Measurements from ENCODE around the gene HNRNPL.

HNRNPL gene

GRCh38 chr19:38853214-38853613 is 3.4 kb upstream of the HNRNPL start:
- H3K4me3 ChIP-seq (ENCODE audit: low read depth, low read length), result peak overlapping the region; percentile 89; the same call in 1 of the 2 replicates
- no peaks in the 10 kb centered on the region for H3K9me3 ChIP-seq (ENCODE audit: severe bottlenecking)
- H3K27me3 ChIP-seq (ENCODE audit: insufficient read depth, low read depth, severe bottlenecking), result no peaks in the 10 kb centered on the region
- no peak for DNase-seq
- TF ChIP-seq, protein P1, sequence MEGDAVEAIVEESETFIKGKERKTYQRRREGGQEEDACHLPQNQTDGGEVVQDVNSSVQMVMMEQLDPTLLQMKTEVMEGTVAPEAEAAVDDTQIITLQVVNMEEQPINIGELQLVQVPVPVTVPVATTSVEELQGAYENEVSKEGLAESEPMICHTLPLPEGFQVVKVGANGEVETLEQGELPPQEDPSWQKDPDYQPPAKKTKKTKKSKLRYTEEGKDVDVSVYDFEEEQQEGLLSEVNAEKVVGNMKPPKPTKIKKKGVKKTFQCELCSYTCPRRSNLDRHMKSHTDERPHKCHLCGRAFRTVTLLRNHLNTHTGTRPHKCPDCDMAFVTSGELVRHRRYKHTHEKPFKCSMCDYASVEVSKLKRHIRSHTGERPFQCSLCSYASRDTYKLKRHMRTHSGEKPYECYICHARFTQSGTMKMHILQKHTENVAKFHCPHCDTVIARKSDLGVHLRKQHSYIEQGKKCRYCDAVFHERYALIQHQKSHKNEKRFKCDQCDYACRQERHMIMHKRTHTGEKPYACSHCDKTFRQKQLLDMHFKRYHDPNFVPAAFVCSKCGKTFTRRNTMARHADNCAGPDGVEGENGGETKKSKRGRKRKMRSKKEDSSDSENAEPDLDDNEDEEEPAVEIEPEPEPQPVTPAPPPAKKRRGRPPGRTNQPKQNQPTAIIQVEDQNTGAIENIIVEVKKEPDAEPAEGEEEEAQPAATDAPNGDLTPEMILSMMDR (IDR thresholded peaks at IDR 0.05; ENCODE audit: low read depth, low read length), result no peak
- peak overlapping the region; percentile 86; the same call in 1 of the 2 replicates for H3K27ac ChIP-seq
- peaks cover 12% of the 10 kb centered on the region for H3K36me3 ChIP-seq

DNA sequence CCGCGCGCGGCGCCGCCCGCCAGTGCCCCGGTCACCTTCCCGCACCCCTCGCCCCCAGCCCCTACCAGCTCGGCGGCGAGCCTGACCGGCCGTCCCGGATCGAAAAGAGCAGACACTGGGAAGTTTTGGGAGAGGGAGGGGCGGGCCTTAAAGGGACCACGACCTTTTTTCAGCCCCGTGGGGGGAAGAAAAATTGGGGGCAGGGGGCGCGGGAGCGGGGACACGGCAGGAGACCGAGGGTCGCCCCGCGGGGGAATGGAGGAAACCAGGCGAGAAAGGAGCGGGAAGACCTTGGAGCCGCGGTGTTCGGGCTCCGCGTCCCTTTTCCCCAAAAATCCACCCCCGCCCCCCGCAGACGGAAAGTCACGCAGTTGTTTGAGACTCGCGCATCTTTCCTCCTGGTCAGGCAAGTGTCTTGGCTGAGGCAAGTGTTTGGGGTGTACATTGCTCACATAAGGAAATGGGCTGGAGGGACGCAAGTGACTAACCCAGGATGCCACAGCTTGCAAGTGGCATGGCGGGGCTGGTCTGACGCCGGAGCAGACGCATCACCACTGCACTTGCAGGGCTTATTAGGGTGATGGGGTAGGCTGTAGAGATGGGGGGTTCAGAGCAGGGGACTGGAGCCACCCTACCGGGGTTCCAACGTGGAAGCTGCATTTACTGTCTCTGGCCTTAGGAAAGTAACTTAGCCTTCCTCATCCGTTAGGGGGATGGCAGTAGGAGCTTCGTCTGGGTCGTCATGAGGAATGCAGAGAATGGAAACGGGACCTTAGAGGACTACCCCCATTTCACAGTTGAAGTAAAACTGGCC is 2.7 kb upstream of the HNRNPL start:
- Histone ChIP-seq H3K9me3 (ENCODE audit: severe bottlenecking) (no peaks in the 10 kb centered on the region), H3K36me3 (peaks cover 20% of the 10 kb centered on the region), H3K27ac (peak overlapping the region; percentile 86), H3K27me3 (ENCODE audit: insufficient read depth, low read depth, severe bottlenecking) (no peaks in the 10 kb centered on the region), H3K4me3 (ENCODE audit: low read depth, low read length) (peak overlapping the region; percentile 89)
- DNase-seq, result peak; percentile 49
- TF ChIP-seq, protein P1 (IDR thresholded peaks at IDR 0.05; ENCODE audit: low read depth, low read length), result no peak

GRCh38 chr19:38851622-38852230 is 1.9 kb upstream of the HNRNPL start:
- H3K27ac ChIP-seq, result peak overlapping the region; percentile 86
- H3K36me3 ChIP-seq, result peaks cover 27% of the 10 kb centered on the region

DNA sequence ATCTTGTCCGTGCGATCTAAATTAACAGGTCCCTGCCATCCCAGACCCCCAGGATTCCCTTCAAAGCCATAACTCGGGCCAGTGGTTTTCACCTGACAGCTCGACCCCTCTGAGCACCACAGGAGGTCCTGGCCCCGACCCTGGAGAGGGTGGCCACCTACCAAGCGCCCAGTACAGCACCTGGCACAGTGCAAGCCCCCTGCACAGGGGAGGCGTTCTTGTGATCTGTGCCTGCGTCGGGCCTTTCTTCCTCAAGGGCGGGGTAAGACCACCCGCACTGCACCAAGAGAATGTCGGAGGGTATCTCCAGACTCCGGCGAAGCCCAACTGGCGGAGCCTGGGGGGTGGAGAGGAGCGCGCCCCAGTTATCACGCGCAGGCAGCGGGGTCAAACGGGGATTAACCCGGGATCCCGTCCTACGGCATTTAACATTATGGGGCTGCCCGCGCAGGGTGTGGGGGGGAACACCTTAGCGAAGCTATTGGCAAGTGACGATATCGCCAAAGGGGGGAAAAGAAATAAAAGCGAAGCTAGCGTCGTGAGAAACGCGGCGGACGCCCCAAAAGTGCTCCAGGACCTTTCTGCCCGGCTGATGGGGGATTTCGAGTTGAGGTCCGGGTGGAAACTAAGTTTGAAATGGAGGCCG is 1.3 kb upstream of the HNRNPL start:
- DNase-seq, result peak; percentile 41

More at GRCh38 chr19:38851622-38852230, 1.9 kb upstream of the HNRNPL start:
- TF ChIP-seq, protein P1 (IDR thresholded peaks at IDR 0.05; ENCODE audit: low read depth, low read length), result no peak
- H3K27me3 ChIP-seq (ENCODE audit: insufficient read depth, low read depth, severe bottlenecking), result no peaks in the 10 kb centered on the region
- DNase-seq, result peak; percentile 92
- no peaks in the 10 kb centered on the region for H3K9me3 ChIP-seq (ENCODE audit: severe bottlenecking)
- H3K4me3 ChIP-seq (ENCODE audit: low read depth, low read length), result peak overlapping the region; percentile 89

DNA sequence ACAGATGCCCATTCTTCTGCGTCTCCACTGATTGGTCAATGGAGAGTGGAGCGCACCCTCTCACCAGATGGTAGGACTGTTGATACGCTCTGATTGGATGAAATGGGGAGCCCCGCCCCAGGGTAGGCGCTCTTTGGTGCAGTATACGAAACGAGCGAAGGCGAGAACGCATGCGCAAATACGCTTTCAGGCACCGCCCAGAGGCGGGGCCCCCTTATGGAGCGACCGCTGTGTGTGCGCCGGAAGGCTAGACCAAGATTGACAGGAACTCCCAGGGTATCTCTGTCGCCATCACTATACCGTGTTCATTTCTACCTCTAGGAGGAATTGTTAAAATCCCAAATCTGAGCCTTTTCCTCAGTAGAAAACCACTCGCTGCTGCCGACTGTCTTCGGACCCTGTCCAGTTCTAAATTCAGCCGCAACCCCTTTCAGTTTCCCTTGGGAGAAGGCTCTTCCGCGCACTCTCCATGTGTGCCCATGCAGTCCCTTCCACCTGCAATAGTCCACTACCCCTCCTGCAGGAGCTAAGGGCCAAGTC is 720 bp upstream of the HNRNPL start:
- H3K9me3 ChIP-seq (ENCODE audit: severe bottlenecking), result no peaks in the 10 kb centered on the region
- DNase-seq, result peak; percentile 99
- peak overlapping the region; percentile 74 for H3K4me3 ChIP-seq (ENCODE audit: low read depth, low read length)
- H3K27ac ChIP-seq, result peak overlapping the region; percentile 69
- no peaks in the 10 kb centered on the region for H3K27me3 ChIP-seq (ENCODE audit: insufficient read depth, low read depth, severe bottlenecking)
- peaks cover 39% of the 10 kb centered on the region for H3K36me3 ChIP-seq
- TF ChIP-seq, protein P1 (IDR thresholded peaks at IDR 0.05; ENCODE audit: low read depth, low read length), result no peak

More for the DNA sequence above, 1.3 kb upstream of the HNRNPL start:
- Histone ChIP-seq H3K36me3 (peaks cover 33% of the 10 kb centered on the region), H3K27ac (peak overlapping the region; percentile 69), H3K27me3 (ENCODE audit: insufficient read depth, low read depth, severe bottlenecking) (no peaks in the 10 kb centered on the region), H3K4me3 (ENCODE audit: low read depth, low read length) (peak overlapping the region; percentile 74), H3K9me3 (ENCODE audit: severe bottlenecking) (no peaks in the 10 kb centered on the region)
- TF ChIP-seq, protein P1 (IDR thresholded peaks at IDR 0.05; ENCODE audit: low read depth, low read length), result no peak
